HG03139 (cell line): ENCODE measurements around the gene WDFY3.

Experiments used
- ATAC-seq: cut with Tn5 transposase; IDR thresholded peaks from one replicate; pipeline ENCODE4 v1.9.1; 2021; ENCODE audit not compliant: unreplicated experiment

The WDFY3 gene

DNA sequence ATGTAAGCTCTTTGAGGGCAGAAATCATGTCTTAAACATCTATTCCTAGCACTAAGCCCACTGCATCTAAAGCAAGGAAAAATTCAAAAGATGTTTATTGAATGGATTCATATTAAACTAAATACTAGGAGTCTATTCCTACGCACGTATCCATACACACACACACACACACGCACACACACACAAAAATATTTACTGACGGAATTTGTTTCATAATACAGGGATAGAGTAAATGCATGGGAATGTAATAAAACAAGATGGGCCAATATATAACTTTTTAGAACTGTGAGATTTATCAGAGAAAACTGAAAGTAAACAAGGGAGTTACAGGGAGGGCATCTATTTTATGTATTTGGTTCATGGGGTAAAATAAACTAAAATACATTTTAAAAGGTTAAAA lies 57.6 kb downstream of the WDFY3 start:
- no peak for ATAC-seq

DNA sequence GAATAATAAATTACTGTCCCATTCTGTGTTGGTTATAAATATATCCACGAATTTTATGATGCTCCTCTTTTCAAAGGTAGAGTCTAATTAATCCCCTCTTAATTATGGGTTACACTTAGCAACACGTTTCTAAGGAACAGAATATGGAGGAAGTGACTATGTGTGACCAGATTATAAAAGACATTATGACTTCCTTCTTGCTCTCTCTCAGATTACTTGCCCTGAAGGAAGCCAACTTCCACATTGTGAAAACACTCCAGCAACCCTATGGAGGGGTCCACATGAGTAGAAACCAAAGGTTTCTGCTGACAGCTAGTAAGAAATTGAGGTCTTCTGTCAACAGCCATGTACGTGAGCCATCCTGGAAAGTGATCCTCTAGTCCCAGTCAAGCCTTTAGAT lies 59.3 kb downstream of the WDFY3 start:
- no peak for ATAC-seq

DNA sequence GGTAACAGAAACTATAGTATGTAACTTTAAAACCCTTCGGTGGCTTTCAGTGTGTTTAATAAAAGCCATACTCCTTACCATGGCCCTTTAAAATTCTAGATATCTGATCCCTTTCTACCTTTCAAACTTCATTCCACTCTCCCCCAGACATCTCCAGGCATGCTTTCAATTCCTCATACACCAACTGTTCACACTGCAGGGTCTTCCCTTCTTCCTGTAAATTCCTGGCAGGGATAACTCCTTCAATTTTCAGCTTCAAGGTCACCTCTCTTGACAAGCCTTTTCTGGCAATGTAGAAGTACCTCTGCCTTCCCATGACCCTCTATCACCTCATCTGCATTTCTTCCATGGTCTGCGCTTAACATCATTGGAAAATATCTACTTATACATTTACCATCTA lies 60.8 kb downstream of the WDFY3 start:
- no peak for ATAC-seq

- ATAC-seq: no peak
These were observed 64.7 kb downstream of the WDFY3 start for GRCh38 chr4:84901740-84902281.

GRCh38 chr4:84901173-84901572 lies 65.3 kb downstream of the WDFY3 start:
- no peak for ATAC-seq

DNA sequence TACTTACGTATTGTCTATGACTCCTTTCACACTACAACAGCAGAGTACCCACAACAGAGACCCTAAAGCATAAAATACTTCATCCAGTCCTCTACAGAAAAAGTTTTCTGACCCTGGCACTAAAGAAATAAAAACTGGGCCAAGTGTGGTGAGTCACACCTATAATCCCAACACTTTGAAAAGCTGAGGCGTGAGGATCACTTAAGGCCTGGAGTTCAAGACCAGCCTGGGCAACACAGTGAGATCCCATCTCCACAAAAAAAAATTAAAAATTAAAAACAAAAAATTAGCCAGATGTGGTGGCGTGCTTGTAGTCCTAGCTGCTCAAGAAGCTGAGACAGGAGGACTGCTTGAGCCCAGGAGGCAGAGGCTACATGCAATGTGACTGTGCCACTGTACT lies 66.9 kb downstream of the WDFY3 start:
- ATAC-seq: no peak

DNA sequence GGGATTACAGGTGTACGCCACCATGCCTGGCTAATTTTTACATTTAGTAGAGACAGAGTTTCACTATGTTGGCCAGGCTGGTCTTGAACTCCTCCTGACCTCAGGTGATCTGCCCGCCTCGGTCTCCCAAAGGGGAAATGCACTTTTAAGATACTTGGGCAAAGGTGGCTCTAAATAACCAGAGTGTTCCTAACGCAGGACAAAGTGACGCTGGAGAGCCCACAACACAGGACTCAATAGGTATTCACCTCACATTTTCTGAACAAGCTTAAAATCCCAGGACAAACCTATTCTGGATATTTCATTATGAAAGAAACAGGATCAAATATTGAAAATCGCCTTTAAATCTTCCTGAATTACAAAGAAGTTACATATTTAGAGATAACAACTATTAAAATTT lies 69.0 kb downstream of the WDFY3 start:
- no peak for ATAC-seq

GRCh38 chr4:84895283-84895682 lies 71.2 kb downstream of the WDFY3 start:
- ATAC-seq: no peak

GRCh38 chr4:84894621-84895020 lies 71.9 kb downstream of the WDFY3 start:
- no peak for ATAC-seq

DNA sequence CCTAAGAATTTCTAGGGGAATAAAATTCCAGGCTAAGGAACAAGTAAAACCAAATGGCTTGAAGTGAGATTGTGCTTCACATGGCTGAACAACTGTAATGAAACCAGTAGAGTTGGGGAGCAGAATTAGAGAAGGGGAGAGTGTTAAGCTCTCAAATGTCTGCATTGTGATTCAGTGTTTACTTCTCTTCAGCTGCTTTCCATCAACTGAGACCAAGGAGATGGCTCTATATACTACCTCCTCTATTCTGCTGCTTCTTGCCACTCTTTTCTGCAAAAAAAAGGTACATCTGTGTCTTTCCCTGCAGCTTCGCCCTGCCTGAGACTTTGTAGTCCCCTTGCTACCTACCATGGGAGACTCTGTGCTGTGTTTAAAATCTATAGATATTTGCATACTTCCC lies 73.5 kb downstream of the WDFY3 start:
- no peak for ATAC-seq

GRCh38 chr4:84887824-84888223 lies 78.7 kb downstream of the WDFY3 start:
- ATAC-seq: no peak

- ATAC-seq: no peak
These were observed 86.8 kb downstream of the WDFY3 start for GRCh38 chr4:84879651-84880200.

DNA sequence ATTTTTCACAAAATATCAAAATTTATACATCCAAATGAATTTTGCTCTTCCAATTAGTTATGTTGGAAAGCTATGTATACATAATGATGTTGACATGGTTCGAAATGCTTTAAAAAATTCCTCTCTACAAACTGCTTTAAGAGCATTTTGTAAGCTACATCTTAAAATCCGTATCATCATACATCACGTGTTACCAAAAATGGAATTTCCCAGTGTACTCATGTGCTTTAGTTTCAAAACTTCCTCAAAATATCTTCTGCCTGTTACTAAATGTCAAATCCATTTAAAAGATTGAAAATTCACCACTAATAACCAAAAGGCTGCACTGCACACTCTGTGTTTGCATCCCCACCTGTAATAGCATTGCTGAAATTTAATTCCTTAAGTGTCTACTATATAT lies 87.9 kb downstream of the WDFY3 start:
- no peak for ATAC-seq

GRCh38 chr4:84878090-84878489 lies 88.4 kb downstream of the WDFY3 start:
- no peak for ATAC-seq

DNA sequence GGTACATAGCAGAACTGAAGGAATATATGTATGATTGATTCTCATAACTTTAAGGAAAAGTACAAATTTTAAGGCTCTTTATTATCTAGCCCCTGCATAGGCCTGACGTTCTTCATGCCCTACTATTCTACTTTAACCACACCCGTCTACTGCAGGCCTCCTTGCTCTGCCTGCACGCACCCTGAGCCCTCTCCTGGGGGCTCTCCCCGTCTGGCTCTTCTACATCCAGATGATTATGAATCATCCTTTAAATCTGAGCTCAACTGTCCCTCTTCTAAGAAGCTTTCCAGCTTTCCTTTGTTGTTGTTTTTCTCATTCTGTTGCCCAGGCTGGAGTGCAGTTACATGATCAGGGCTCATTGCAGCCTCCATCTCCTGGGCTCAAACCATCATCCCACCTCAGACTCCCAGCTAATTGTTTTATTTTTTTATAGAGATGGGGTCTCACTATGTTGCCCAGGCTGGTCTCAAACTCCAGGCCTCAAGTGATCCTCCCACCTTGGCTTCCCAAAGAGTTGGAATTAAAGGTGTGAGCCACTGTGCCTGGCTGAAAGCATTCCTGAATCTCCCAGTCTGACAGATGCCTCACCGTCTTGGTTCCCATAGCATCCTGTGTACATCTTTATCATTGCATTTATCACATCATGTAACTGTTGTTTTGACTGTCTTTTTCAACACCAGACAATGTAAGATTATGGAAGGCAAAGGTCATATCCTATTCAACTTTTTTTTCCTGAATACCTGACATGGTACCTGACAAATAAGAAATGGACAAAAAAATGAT lies 89.2 kb downstream of the WDFY3 start:
- no peak for ATAC-seq

DNA sequence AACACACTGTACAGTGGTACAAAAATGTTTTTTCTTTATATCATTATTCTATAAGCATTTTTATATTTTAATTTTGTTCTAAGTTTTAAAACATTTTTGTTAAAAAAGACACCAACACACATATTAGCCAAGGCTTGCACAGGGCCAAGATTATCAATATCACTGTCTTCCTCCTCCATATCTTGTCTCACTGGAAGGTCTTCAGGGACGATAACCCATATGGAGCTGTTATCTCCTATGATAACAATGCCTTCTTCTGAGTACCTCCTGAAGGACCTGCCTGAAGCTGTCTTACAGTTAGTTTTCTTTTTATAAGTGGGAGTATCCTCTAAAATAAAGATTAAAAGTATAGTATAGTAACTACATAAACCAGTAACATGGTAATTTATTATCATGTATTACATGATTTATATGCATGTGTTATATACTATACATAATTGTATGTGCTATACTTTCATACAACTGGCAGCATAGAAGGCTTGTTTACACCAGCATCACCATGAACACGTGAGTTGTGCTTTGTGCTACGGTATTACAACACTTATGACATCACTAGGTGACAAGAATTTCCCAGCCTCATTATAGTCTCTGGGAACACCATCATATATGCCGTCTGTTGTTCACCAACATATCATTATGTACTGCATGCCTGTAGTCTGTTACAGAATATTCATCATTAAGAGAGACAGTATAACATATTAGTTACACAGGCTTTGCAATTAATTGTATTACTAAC lies 90.7 kb downstream of the WDFY3 start:
- no peak for ATAC-seq

GRCh38 chr4:84874619-84875018 lies 91.9 kb downstream of the WDFY3 start:
- ATAC-seq: no peak

- ATAC-seq: no peak
These were observed 95.9 kb downstream of the WDFY3 start for GRCh38 chr4:84870398-84871163.

DNA sequence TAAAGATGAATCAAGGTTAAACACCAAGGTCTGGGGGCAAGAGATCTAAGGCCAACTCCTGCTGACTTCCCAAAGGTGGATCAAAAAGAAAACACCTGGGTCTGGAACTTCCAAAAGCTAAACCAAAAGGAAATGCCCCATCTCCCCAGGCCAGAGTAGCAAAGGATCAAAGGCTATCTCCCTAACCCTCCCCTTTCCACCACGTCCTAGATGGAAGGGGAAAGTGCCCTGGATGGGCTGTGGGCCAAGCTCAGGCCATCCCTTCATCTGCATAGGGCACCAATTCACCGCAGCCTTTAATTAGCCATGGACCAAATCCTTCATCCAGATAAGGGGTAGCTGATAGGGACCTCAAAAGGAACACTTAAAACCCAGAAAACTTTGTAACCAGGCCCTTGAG lies 100.2 kb downstream of the WDFY3 start:
- ATAC-seq: no peak

DNA sequence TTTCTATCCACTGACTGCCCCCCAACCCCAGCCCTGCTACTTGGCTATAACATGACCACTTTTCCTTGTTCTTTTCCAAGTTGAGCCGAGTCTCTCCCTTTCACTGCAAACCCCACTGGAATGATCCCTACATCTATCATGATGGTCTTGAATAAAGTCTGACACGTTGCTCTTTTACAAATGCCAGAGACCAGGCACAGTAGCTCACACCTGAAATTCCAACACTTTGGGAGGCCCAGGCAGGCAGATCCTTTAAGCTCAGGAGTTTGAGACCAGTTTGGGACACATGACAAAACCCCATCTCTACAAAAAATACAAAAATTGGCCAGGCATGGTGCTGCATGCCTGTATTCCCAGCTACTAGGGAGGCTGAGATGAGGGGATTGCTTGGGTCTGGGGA lies 100.9 kb downstream of the WDFY3 start:
- no peak for ATAC-seq

DNA sequence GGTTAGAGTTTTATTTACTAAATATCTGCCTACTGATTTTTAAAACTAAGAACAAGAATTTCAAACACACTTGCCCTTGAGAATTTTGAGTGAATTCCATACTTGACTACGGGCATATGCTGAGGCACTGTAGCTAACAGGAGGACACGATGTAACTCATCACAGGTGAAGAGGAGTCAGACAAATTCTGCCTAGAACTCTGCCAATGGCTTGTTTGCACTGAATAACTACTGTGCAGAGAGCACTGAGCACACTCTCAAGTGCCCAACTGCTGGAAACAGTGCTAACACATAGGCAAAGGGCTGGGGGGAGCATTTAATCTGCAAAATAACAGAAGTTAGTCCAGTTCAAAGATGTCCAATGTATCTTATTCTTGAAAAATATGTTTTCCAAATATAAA lies 104.4 kb downstream of the WDFY3 start:
- no peak for ATAC-seq
